ENCODE results near the gene IFNA2. TPM values are rescaled to one million over a fixed set of nuclear protein-coding genes. Genes with fewer than 3 reads are reported as not detected.

Gene IFNA2
- total RNA-seq, 4 donors from 2014 or later: not detected

GRCh38 chr9:21428235-21428634 is 43.0 kb upstream of the IFNA2 start:
- DNase-seq: no peak
- Histone ChIP-seq H3K36me3 (no peaks in the 10 kb centered on the region), H3K27me3 (no peaks in the 10 kb centered on the region), H3K4me1 (no peaks in the 10 kb centered on the region), H3K27ac (no peak overlapping the region), H3K4me3 (no peak overlapping the region), H3K9me3 (no peaks in the 10 kb centered on the region)
- intact Hi-C loops (cut with DNase I; ENCODE audit: low total_unique reads): no loop called here
- TF ChIP-seq CTCF (IDR thresholded peaks at IDR 0.05) (no peak), POLR2A (IDR thresholded peaks at IDR 0.05) (no peak)

- Histone ChIP-seq H3K9me3 (no peaks in the 10 kb centered on the region), H3K4me1 (no peaks in the 10 kb centered on the region), H3K27me3 (no peaks in the 10 kb centered on the region), H3K27ac (no peak overlapping the region), H3K36me3 (no peaks in the 10 kb centered on the region), H3K4me3 (no peak overlapping the region)
- DNase-seq: no peak
- intact Hi-C loops (cut with DNase I; ENCODE audit: low total_unique reads): no loop called here
- no peak for TF ChIP-seq POLR2A (IDR thresholded peaks at IDR 0.05)
- no peak for TF ChIP-seq CTCF (IDR thresholded peaks at IDR 0.05)
Measured at GRCh38 chr9:21415493-21416267, 30.5 kb upstream of the IFNA2 start.

GRCh38 chr9:21414220-21414940 is 29.2 kb upstream of the IFNA2 start:
- no peak overlapping the region for H3K4me3 ChIP-seq
- no peaks in the 10 kb centered on the region for H3K4me1 ChIP-seq
- no peaks in the 10 kb centered on the region for H3K9me3 ChIP-seq
- intact Hi-C loops (cut with DNase I; ENCODE audit: low total_unique reads): no loop called here
- no peaks in the 10 kb centered on the region for H3K27me3 ChIP-seq
- TF ChIP-seq POLR2A (IDR thresholded peaks at IDR 0.05): no peak
- no peak for TF ChIP-seq CTCF (IDR thresholded peaks at IDR 0.05)
- no peak for DNase-seq
- no peak overlapping the region for H3K27ac ChIP-seq
- no peaks in the 10 kb centered on the region for H3K36me3 ChIP-seq

GRCh38 chr9:21413624-21414023 is 28.4 kb upstream of the IFNA2 start:
- Histone ChIP-seq H3K4me1 (no peaks in the 10 kb centered on the region), H3K9me3 (no peaks in the 10 kb centered on the region), H3K36me3 (no peaks in the 10 kb centered on the region), H3K4me3 (no peak overlapping the region), H3K27me3 (no peaks in the 10 kb centered on the region), H3K27ac (no peak overlapping the region)
- no peak for DNase-seq
- intact Hi-C loops (cut with DNase I; ENCODE audit: low total_unique reads): no loop called here
- no peak for TF ChIP-seq CTCF (IDR thresholded peaks at IDR 0.05)
- no peak for TF ChIP-seq POLR2A (IDR thresholded peaks at IDR 0.05)

GRCh38 chr9:21413151-21413550 is 28.0 kb upstream of the IFNA2 start:
- Histone ChIP-seq H3K4me1 (no peaks in the 10 kb centered on the region), H3K4me3 (no peak overlapping the region), H3K27me3 (no peaks in the 10 kb centered on the region), H3K36me3 (no peaks in the 10 kb centered on the region), H3K9me3 (no peaks in the 10 kb centered on the region), H3K27ac (no peak overlapping the region)
- TF ChIP-seq POLR2A (IDR thresholded peaks at IDR 0.05): no peak
- TF ChIP-seq CTCF (IDR thresholded peaks at IDR 0.05): no peak
- intact Hi-C loops (cut with DNase I; ENCODE audit: low total_unique reads): no loop called here
- DNase-seq: no peak

Data from uterus (tissue), 4 donors.